B cell (primary cell): ENCODE data around the gene MED26. TPM values are rescaled to one million over a fixed set of nuclear protein-coding genes. Genes with fewer than 3 reads are reported as not detected.

ENCODE experiments used
- ATAC-seq: fragments of 200-7000 bp; cut with Tn5 transposase; one replicate; pipeline ENCODE4 v1.10.0; 2021; ENCODE audit warnings: low read depth, mild to moderate bottlenecking, moderate number of reproducible peaks, moderate library complexity
- CTCF ChIA-PET: fragments of 350-600 bp; sonication (Branson Sonifier 250); formaldehyde crosslinking; loops from one replicate; lab custom pipeline; 2021; ENCODE audit warnings: antibody characterized with exemption, inconsistent platforms; lab: Charles Lee
- POLR2A ChIA-PET: fragments of 350-600 bp; sonication (Branson Sonifier 250); formaldehyde crosslinking; loops from one replicate; lab custom pipeline; 2021; ENCODE audit warnings: antibody characterized with exemption; lab: Charles Lee
- DNase-seq: peaks from one replicate; pipeline ENCODE4 v3.0.0; 2013
- H2AFZ ChIP-seq: 2 replicates; pipeline ENCODE4 v1.6.1; 2012; ENCODE audit warnings: mild to moderate bottlenecking, low read depth, low read length; ENCODE audit not compliant: insufficient read depth, poor library complexity, severe bottlenecking
- H3K27ac ChIP-seq, 2 donors: 1 replicate in 1 of 2; 2 replicates in 1 of 2; pipeline ENCODE4 v1.5.1; 2012 to 2013; ENCODE audit warnings: low read length in 2 of 2, mild to moderate bottlenecking in 2 of 2, moderate library complexity in 1 of 2
- H3K27me3 ChIP-seq, 4 experiments: fragments of 200-600 bp in 1 of 4; sonication (generic) in 1 of 4; replicated peaks in 1 of 4; 1 replicate in 2 of 4; 2 replicates in 2 of 4; pipeline versions ENCODE4 v1.6.1 to v1.7.0; 2013 to 2016; ENCODE audit warnings: low read length in 3 of 4, mild to moderate bottlenecking in 2 of 4, mixed read lengths in 1 of 4, moderate library complexity in 1 of 4; ENCODE audit not compliant: insufficient read depth in 4 of 4, control insufficient read depth in 3 of 4; ENCODE audit errors: control extremely low read depth in 1 of 4
- H3K36me3 ChIP-seq, 2 experiments: replicated peaks in 1 of 2; 1 replicate in 1 of 2; 2 replicates in 1 of 2; pipeline versions ENCODE4 v1.6.1 to v1.7.1; 2013; ENCODE audit warnings: low read length in 1 of 2; ENCODE audit not compliant: insufficient read depth in 2 of 2, control insufficient read depth in 1 of 2; ENCODE audit errors: control extremely low read depth in 1 of 2, extremely low read depth in 1 of 2
- H3K4me1 ChIP-seq, 2 donors: fragments of 200-600 bp in 1 of 2; sonication (generic) in 1 of 2; 1 replicate in 1 of 2; 2 replicates in 1 of 2; pipeline versions ENCODE4 v1.5.1 to v1.6.1; 2013 to 2017; ENCODE audit warnings: low read length in 2 of 2; ENCODE audit not compliant: control insufficient read depth in 2 of 2, insufficient read depth in 2 of 2
- H3K4me2 ChIP-seq: replicated peaks from 2 replicates; pipeline ENCODE3; 2012; ENCODE audit warnings: mild to moderate bottlenecking, low read depth, low read length; ENCODE audit not compliant: poor library complexity, severe bottlenecking
- H3K4me3 ChIP-seq, 5 experiments: fragments of 200-600 bp in 1 of 5; sonication (generic) in 1 of 5; 1 replicate in 3 of 5; 2 replicates in 2 of 5; pipeline versions ENCODE4 v1.5.1 to v1.7.0; 2011 to 2016; ENCODE audit warnings: low read length in 4 of 5, mild to moderate bottlenecking in 4 of 5, low read depth in 2 of 5, control low read depth in 1 of 5, moderate library complexity in 1 of 5; ENCODE audit not compliant: insufficient read depth in 1 of 5; ENCODE audit errors: control extremely low read depth in 1 of 5, extremely low read depth in 1 of 5
- H3K79me2 ChIP-seq: fragments of 200-600 bp; sonication (generic); one replicate; pipeline ENCODE4 v1.6.0; 2016; ENCODE audit warnings: low read length; ENCODE audit not compliant: control insufficient read depth, insufficient read depth
- H3K9ac ChIP-seq: fragments of 200-600 bp; sonication (generic); 2 replicates; pipeline ENCODE4 v1.6.1; 2017; ENCODE audit warnings: mild to moderate bottlenecking, low read length, moderate library complexity
- H3K9me3 ChIP-seq, 3 donors: one replicate each; pipeline versions ENCODE4 v1.6.1 to v1.7.1; 2013; ENCODE audit warnings: low read length in 2 of 3; ENCODE audit not compliant: control insufficient read depth in 2 of 3, insufficient read depth in 1 of 3; ENCODE audit errors: control extremely low read depth in 1 of 3
- H4K20me1 ChIP-seq: 2 replicates; pipeline ENCODE4 v1.6.0; 2012; ENCODE audit warnings: mild to moderate bottlenecking, low read length; ENCODE audit not compliant: insufficient read depth, control insufficient read depth, poor library complexity, severe bottlenecking
- H3K27ac Mint-ChIP-seq: one replicate; pipeline ENCODE4 v1.8.0; 2021; ENCODE audit warnings: mixed read lengths
- H3K27me3 Mint-ChIP-seq: one replicate; pipeline ENCODE4 v1.8.0; 2021; ENCODE audit warnings: mixed read lengths
- H3K4me1 Mint-ChIP-seq: one replicate; pipeline ENCODE4 v1.8.0; 2021; ENCODE audit warnings: mixed read lengths
- H3K4me3 Mint-ChIP-seq: one replicate; pipeline ENCODE4 v1.8.0; 2021; ENCODE audit warnings: mixed read lengths
- H3K9me3 Mint-ChIP-seq: one replicate; pipeline ENCODE4 v1.8.0; 2022; ENCODE audit warnings: mixed read lengths; ENCODE audit not compliant: insufficient read depth
- CTCF ChIP-seq: fragments of 200-600 bp; IDR thresholded peaks from one replicate; pipeline ENCODE4 v1.8.0; 2022; ENCODE audit warnings: antibody characterized with exemption, mild to moderate bottlenecking
- EZH2 ChIP-seq: IDR thresholded peaks from 2 replicates; pipeline ENCODE4 v1.6.1; 2012; ENCODE audit warnings: borderline replicate concordance, low read depth, mild to moderate bottlenecking, moderate library complexity, low read length; ENCODE audit not compliant: insufficient read depth, poor library complexity, severe bottlenecking
- WGBS: methylation state at CpG from one replicate; pipeline ENCODE4 v1.1.5; 2013; ENCODE audit warnings: missing lambda C conversion rate; ENCODE audit not compliant: insufficient coverage; 5-methylcytosine and 5-hydroxymethylcytosine counted together
- intact Hi-C: fragments of 100-400 bp; cut with micrococcal nuclease; formaldehyde crosslinking; loops from one replicate; pipeline ENCODE4 v1.10.0; 2022
- polyA plus RNA-seq: library from polyadenylated mRNA; depleted of rRNA; stranded (reverse); fragments of >200 nt; gene quantifications from 2 replicates; pipeline ENCODE4 v1.2.3, GENCODE V29; 2012
- total RNA-seq, 2 donors: library from RNA; stranded (reverse); fragments of 120-200 nt in 1 of 2; gene quantifications; 1 replicate in 1 of 2; 2 replicates in 1 of 2; pipeline versions ENCODE4 v1.2.3 to v1.2.4, GENCODE V29; 2013 to 2022

MED26 gene
- total and polyA plus RNA-seq, 2 donors (not counting 1 experiment from before 2014, with no cell fraction given), result 15.6 to 33.6 TPM

GRCh38 chr19:16577531-16577985, 50.4 kb downstream of the MED26 start:
- Histone ChIP-seq H3K27me3 (no peaks in the 10 kb centered on the region), H3K4me1 (peaks cover 34 to 41% of the 10 kb centered on the region in 2 donors), H3K9ac (no peak overlapping the region), H4K20me1 (peaks cover 82% of the 10 kb centered on the region), H3K27ac (no peak overlapping the region), H3K4me2 (no peak overlapping the region), H3K9me3 (no peaks in the 10 kb centered on the region), H3K36me3 (peaks cover 0 to 59% of the 10 kb centered on the region in 2 experiments), H2AFZ (no peak overlapping the region), H3K79me2 (peaks cover 98% of the 10 kb centered on the region), H3K4me3 (no peak overlapping the region)
- Mint-ChIP-seq H3K27me3 (no peaks in the 10 kb centered on the region), H3K4me3 (no peak overlapping the region), H3K27ac (no peak overlapping the region), H3K4me1 (peaks cover 65% of the 10 kb centered on the region), H3K9me3 (no peaks in the 10 kb centered on the region)
- DNase-seq (no peak), ATAC-seq (no peak)
- WGBS, result 95% methylated on average over 17 of the region's 17 CpGs
- intact Hi-C loops, result no loop called here
- TF ChIP-seq CTCF, result no peak
- no peak for TF ChIP-seq EZH2
- ChIA-PET POLR2A (interaction anchor here (0.7 to 2.0 kb wide), 3 partner anchors 8 to 81 kb away, joined by 3 to 7 read pairs (median 3); no protein-coding TSS in a partner anchor), CTCF (interaction anchor here (0.6 kb wide), 1 partner anchor 1265 kb away, joined by 4 read pairs; no protein-coding TSS in a partner anchor)

GRCh38 chr19:16576690-16577530, 51.1 kb downstream of the MED26 start:
- no peak overlapping the region for H2AFZ ChIP-seq
- no peak overlapping the region for H3K9ac ChIP-seq
- POLR2A ChIA-PET, result interaction anchor here (0.7 to 2.0 kb wide), 3 partner anchors 9 to 80 kb away, joined by 3 to 7 read pairs (median 3); no protein-coding TSS in a partner anchor
- H3K79me2 ChIP-seq, result peaks cover 96% of the 10 kb centered on the region
- no peak overlapping the region for H3K27ac Mint-ChIP-seq
- intact Hi-C loops, result no loop called here
- peaks cover 0 to 57% of the 10 kb centered on the region in 2 experiments for H3K36me3 ChIP-seq
- no peak overlapping the region for H3K27ac ChIP-seq
- H3K4me3 ChIP-seq, result no peak overlapping the region
- ATAC-seq, result no peak
- no peak for DNase-seq
- H3K9me3 Mint-ChIP-seq, result no peaks in the 10 kb centered on the region
- CTCF ChIA-PET, result interaction anchor here (0.6 kb wide), 1 partner anchor 1264 kb away, joined by 4 read pairs; no protein-coding TSS in a partner anchor
- no peak overlapping the region for H3K4me2 ChIP-seq
- WGBS, result 96% methylated on average over 51 of the region's 52 CpGs
- H3K4me1 ChIP-seq, result peaks cover 27 to 34% of the 10 kb centered on the region in 2 donors
- no peaks in the 10 kb centered on the region for H3K27me3 ChIP-seq
- TF ChIP-seq EZH2 (no peak), CTCF (no peak)
- H3K4me1 Mint-ChIP-seq, result peaks cover 63% of the 10 kb centered on the region
- peaks cover 75% of the 10 kb centered on the region for H4K20me1 ChIP-seq
- H3K9me3 ChIP-seq, result no peaks in the 10 kb centered on the region
- no peaks in the 10 kb centered on the region for H3K27me3 Mint-ChIP-seq
- no peak overlapping the region for H3K4me3 Mint-ChIP-seq
